ENCODE measurements around the gene TNIP3.

GRCh38 chr4:121148000-121148399 is 16.1 kb downstream of the TNIP3 start:
- TF ChIP-seq CTCF (IDR thresholded peaks at IDR 0.05) (no peak), ZFX (IDR thresholded peaks at IDR 0.05; ENCODE audit: borderline replicate concordance) (no peak)

Data from 22Rv1 (cell line).